H1 (cell line): ENCODE data around the gene KNCN. TPM values are rescaled to one million over a fixed set of nuclear protein-coding genes. Genes with fewer than 3 reads are reported as not detected.

ENCODE experiments used
- EP300 ChIP-seq, 2 experiments: IDR thresholded peaks; 1 replicate in 1 of 2; 2 replicates in 1 of 2; pipeline ENCODE4 v1.6.1; 2011 to 2012; ENCODE audit warnings: low read depth in 2 of 2, low read length in 2 of 2, mild to moderate bottlenecking in 2 of 2, borderline replicate concordance in 1 of 2, inconsistent platforms in 1 of 2, moderate library complexity in 1 of 2
- NANOG ChIP-seq: IDR thresholded peaks from 2 replicates; pipeline ENCODE4 v1.6.1; 2011; ENCODE audit warnings: low read length, low read depth, mild to moderate bottlenecking, inconsistent platforms; ENCODE audit not compliant: insufficient read depth, poor library complexity, severe bottlenecking
- NRF1 ChIP-seq: IDR thresholded peaks from 2 replicates; pipeline ENCODE4 v1.6.1; 2011; ENCODE audit warnings: mild to moderate bottlenecking, low read depth, low read length, improper control_type of control experiment
- POLR2AphosphoS5 ChIP-seq: IDR thresholded peaks from 2 replicates; pipeline ENCODE4 v1.6.1; 2011; ENCODE audit warnings: low read depth, low read length
- polyA plus RNA-seq, 7 experiments: library from polyadenylated mRNA; depleted of rRNA in 3 of 7; stranded (reverse) in 5 of 7; unstranded in 2 of 7; fragments of >200 nt in 5 of 7; fragments of 200-250 nt in 2 of 7; gene quantifications; 1 replicate in 5 of 7; 2 replicates in 1 of 7; 4 replicates in 1 of 7; pipeline versions ENCODE4 v1.2.1 to v1.2.3, GENCODE V29; 2011 to 2013; ENCODE audit warnings: missing spikeins in 2 of 7, mixed read lengths in 2 of 7
- total RNA-seq: library from RNA; stranded (reverse); fragmentation: NEBNext Ultra II Directional; extraction: Animal tissue kit (Norgen Biotek cat#: 25700); gene quantifications from 2 replicates; pipeline ENCODE4 v1.2.1, GENCODE V29; 2021

KNCN gene
- total and polyA plus RNA-seq, 2 of the 8 experiments (the other 6 are each of a cell fraction or from before 2014, with no cell fraction given): not detected

GRCh38 chr1:46596846-46597245, 45.4 kb upstream of the KNCN start (continued):
- TF ChIP-seq NRF1 (no peak), POLR2AphosphoS5 (no peak), EP300 (IDR thresholded peaks at IDR 0.05; ENCODE audit: borderline replicate concordance in 1 of 2, low read depth in 2 of 2, low read length in 2 of 2) (no peak), NANOG (no peak)
